Caco-2 (cell line): ENCODE results near the gene LIMK2. TPM values are rescaled to one million over a fixed set of nuclear protein-coding genes. Genes with fewer than 3 reads are reported as not detected.

Source experiments
- BruUV-seq: library from RNA; stranded (reverse); fragments of 400-500 nt; replicated peaks from 2 replicates; lab custom pipeline; 2021; lab: Mats Ljungman, UMichigan
- CTCF ChIA-PET: fragments of 300-600 bp; sonication (Branson Sonifier 250); formaldehyde crosslinking; loops from one replicate; lab custom pipeline; 2022; ENCODE audit warnings: antibody characterized with exemption; lab: Charles Lee
- POLR2A ChIA-PET: fragments of 300-600 bp; sonication (Branson Sonifier 250); formaldehyde crosslinking; loops from one replicate; lab custom pipeline; 2022; ENCODE audit warnings: antibody characterized with exemption; lab: Charles Lee
- DNase-seq, 2 experiments: peaks; one replicate each; pipeline versions ENCODE4 v3.0.0 to v3.0.0-alpha.2; 2020 to 2022
- H3K27me3 ChIP-seq: replicated peaks from 2 replicates; pipeline ENCODE4 v1.6.0; 2011; ENCODE audit warnings: low read length; ENCODE audit not compliant: control insufficient read depth, insufficient read depth
- H3K36me3 ChIP-seq: 2 replicates; pipeline ENCODE4 v1.5.1; 2011; ENCODE audit warnings: low read length; ENCODE audit not compliant: control insufficient read depth, insufficient read depth
- H3K4me1 ChIP-seq: fragments of 250-450 bp; sonication (Bioruptor Pico); 2 replicates; pipeline ENCODE4 v1.5.1; 2020; ENCODE audit warnings: mild to moderate bottlenecking
- H3K4me3 ChIP-seq: 2 replicates; pipeline ENCODE4 v1.5.1; 2011; ENCODE audit warnings: low read depth, mild to moderate bottlenecking, control low read depth, low read length
- H3K9me3 ChIP-seq: fragments of 250-450 bp; sonication (Bioruptor Pico); 2 replicates; pipeline ENCODE4 v1.5.1; 2020; ENCODE audit warnings: mild to moderate bottlenecking, moderate library complexity
- H3K27ac Mint-ChIP-seq: one replicate; pipeline ENCODE4 v1.8.0; 2022; ENCODE audit warnings: mixed read lengths; ENCODE audit not compliant: unreplicated experiment
- H3K27me3 Mint-ChIP-seq: one replicate; pipeline ENCODE4 v1.8.0; 2022; ENCODE audit warnings: mixed read lengths; ENCODE audit not compliant: insufficient read depth, unreplicated experiment
- H3K36me3 Mint-ChIP-seq: one replicate; pipeline ENCODE4 v1.8.0; 2022; ENCODE audit warnings: mild to moderate bottlenecking, mixed read lengths; ENCODE audit not compliant: insufficient read depth, unreplicated experiment
- H3K4me1 Mint-ChIP-seq: one replicate; pipeline ENCODE4 v1.8.0; 2022; ENCODE audit warnings: low read depth, mixed read lengths; ENCODE audit not compliant: unreplicated experiment
- H3K4me3 Mint-ChIP-seq: one replicate; pipeline ENCODE4 v1.8.0; 2022; ENCODE audit warnings: mild to moderate bottlenecking, moderate library complexity, mixed read lengths; ENCODE audit not compliant: unreplicated experiment
- H3K9me3 Mint-ChIP-seq: one replicate; pipeline ENCODE4 v1.8.0; 2022; ENCODE audit warnings: mixed read lengths; ENCODE audit not compliant: unreplicated experiment
- intact Hi-C: fragments of 100-400 bp; cut with micrococcal nuclease; formaldehyde crosslinking; loops from one replicate; pipeline ENCODE4 v1.10.0; 2022; ENCODE audit not compliant: unreplicated experiment
- total RNA-seq: library from RNA; stranded (reverse); gene quantifications from 2 replicates; pipeline ENCODE4 v1.2.3, GENCODE V29; 2022
- TF ChIP-seq, protein P1 (sequence below), 2 experiments: fragments of 200-600 bp in 1 of 2; IDR thresholded peaks; 1 replicate in 1 of 2; 2 replicates in 1 of 2; pipeline versions ENCODE4 v1.5.1 to v1.8.0; 2011 to 2022; ENCODE audit warnings: antibody characterized with exemption in 1 of 2, control low read depth in 1 of 2, inconsistent platforms in 1 of 2, low read depth in 1 of 2, low read length in 1 of 2, mild to moderate bottlenecking in 1 of 2, moderate library complexity in 1 of 2; ENCODE audit not compliant: insufficient read depth in 1 of 2, severe bottlenecking in 1 of 2, unreplicated experiment in 1 of 2

Gene LIMK2
- total RNA-seq, 1 experiment from 2014 or later: 36.3 TPM

DNA sequence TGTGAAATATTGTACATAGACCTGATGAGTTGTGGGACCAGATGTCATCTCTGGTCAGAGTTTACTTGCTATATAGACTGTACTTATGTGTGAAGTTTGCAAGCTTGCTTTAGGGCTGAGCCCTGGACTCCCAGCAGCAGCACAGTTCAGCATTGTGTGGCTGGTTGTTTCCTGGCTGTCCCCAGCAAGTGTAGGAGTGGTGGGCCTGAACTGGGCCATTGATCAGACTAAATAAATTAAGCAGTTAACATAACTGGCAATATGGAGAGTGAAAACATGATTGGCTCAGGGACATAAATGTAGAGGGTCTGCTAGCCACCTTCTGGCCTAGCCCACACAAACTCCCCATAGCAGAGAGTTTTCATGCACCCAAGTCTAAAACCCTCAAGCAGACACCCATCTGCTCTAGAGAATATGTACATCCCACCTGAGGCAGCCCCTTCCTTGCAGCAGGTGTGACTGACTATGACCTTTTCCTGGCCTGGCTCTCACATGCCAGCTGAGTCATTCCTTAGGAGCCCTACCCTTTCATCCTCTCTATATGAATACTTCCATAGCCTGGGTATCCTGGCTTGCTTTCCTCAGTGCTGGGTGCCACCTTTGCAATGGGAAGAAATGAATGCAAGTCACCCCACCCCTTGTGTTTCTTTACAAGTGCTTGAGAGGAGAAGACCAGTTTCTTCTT, 67.9 kb downstream of the LIMK2 start:
- Histone ChIP-seq H3K36me3 (no peaks in the 10 kb centered on the region; the same call in 1 of the 2 replicates), H3K9me3 (no peaks in the 10 kb centered on the region), H3K4me3 (no peak overlapping the region), H3K4me1 (peaks cover 8% of the 10 kb centered on the region; the same call in 1 of the 2 replicates), H3K27me3 (no peaks in the 10 kb centered on the region)
- H3K9me3 Mint-ChIP-seq: no peaks in the 10 kb centered on the region
- TF ChIP-seq, protein P1, sequence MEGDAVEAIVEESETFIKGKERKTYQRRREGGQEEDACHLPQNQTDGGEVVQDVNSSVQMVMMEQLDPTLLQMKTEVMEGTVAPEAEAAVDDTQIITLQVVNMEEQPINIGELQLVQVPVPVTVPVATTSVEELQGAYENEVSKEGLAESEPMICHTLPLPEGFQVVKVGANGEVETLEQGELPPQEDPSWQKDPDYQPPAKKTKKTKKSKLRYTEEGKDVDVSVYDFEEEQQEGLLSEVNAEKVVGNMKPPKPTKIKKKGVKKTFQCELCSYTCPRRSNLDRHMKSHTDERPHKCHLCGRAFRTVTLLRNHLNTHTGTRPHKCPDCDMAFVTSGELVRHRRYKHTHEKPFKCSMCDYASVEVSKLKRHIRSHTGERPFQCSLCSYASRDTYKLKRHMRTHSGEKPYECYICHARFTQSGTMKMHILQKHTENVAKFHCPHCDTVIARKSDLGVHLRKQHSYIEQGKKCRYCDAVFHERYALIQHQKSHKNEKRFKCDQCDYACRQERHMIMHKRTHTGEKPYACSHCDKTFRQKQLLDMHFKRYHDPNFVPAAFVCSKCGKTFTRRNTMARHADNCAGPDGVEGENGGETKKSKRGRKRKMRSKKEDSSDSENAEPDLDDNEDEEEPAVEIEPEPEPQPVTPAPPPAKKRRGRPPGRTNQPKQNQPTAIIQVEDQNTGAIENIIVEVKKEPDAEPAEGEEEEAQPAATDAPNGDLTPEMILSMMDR (IDR thresholded peaks at IDR 0.05; ENCODE audit: insufficient read depth in 1 of 2, low read depth in 1 of 2, low read length in 1 of 2, severe bottlenecking in 1 of 2, unreplicated experiment in 1 of 2): no peak
- no peaks in the 10 kb centered on the region for H3K4me1 Mint-ChIP-seq
- H3K27me3 Mint-ChIP-seq: no peaks in the 10 kb centered on the region
- peaks cover 25% of the 10 kb centered on the region for H3K36me3 Mint-ChIP-seq
- intact Hi-C loops: no loop called here
- ChIA-PET POLR2A (interaction anchor here (0.6 kb wide), 1 partner anchor 99 kb away, joined by 4 read pairs; no protein-coding TSS in a partner anchor), CTCF (no interaction called here)
- DNase-seq: no peak
- H3K4me3 Mint-ChIP-seq: no peak overlapping the region
- no peak overlapping the region for H3K27ac Mint-ChIP-seq
- BruUV-seq: no TSS peak

- Mint-ChIP-seq H3K27ac (no peak overlapping the region), H3K36me3 (peaks cover 15% of the 10 kb centered on the region), H3K4me1 (no peaks in the 10 kb centered on the region), H3K9me3 (no peaks in the 10 kb centered on the region), H3K27me3 (no peaks in the 10 kb centered on the region), H3K4me3 (no peak overlapping the region)
- Histone ChIP-seq H3K9me3 (no peaks in the 10 kb centered on the region), H3K27me3 (no peaks in the 10 kb centered on the region), H3K4me1 (no peaks in the 10 kb centered on the region), H3K36me3 (no peaks in the 10 kb centered on the region; the same call in 1 of the 2 replicates), H3K4me3 (no peak overlapping the region)
- POLR2A ChIA-PET: no interaction called here
- intact Hi-C loops: no loop called here
- TF ChIP-seq, protein P1 (IDR thresholded peaks at IDR 0.05; ENCODE audit: insufficient read depth in 1 of 2, low read depth in 1 of 2, low read length in 1 of 2, severe bottlenecking in 1 of 2, unreplicated experiment in 1 of 2): no peak
- CTCF ChIA-PET: interaction anchor here (0.7 to 2.4 kb wide), 2 partner anchors 9 to 384 kb away, joined by 3 to 6 read pairs; no protein-coding TSS in a partner anchor
- no peak for DNase-seq
- no TSS peak for BruUV-seq
Observed at GRCh38 chr22:31281733-31282132, 69.6 kb downstream of the LIMK2 start.

GRCh38 chr22:31282748-31283468, 70.8 kb downstream of the LIMK2 start:
- no peaks in the 10 kb centered on the region for H3K9me3 ChIP-seq
- CTCF ChIA-PET: interaction anchor here (2.4 kb wide), 1 partner anchor 10 kb away, joined by 6 read pairs; no protein-coding TSS in a partner anchor
- H3K27me3 ChIP-seq: no peaks in the 10 kb centered on the region
- BruUV-seq: no TSS peak
- H3K4me3 ChIP-seq: no peak overlapping the region
- Mint-ChIP-seq H3K36me3 (peaks cover 12% of the 10 kb centered on the region), H3K27ac (no peak overlapping the region), H3K9me3 (no peaks in the 10 kb centered on the region), H3K27me3 (no peaks in the 10 kb centered on the region), H3K4me1 (no peaks in the 10 kb centered on the region), H3K4me3 (no peak overlapping the region)
- intact Hi-C loops: no loop called here
- no peaks in the 10 kb centered on the region; the same call in 1 of the 2 replicates for H3K36me3 ChIP-seq
- TF ChIP-seq, protein P1 (IDR thresholded peaks at IDR 0.05; ENCODE audit: insufficient read depth in 1 of 2, low read depth in 1 of 2, low read length in 1 of 2, severe bottlenecking in 1 of 2, unreplicated experiment in 1 of 2): no peak
- POLR2A ChIA-PET: interaction anchor here (0.6 kb wide), 1 partner anchor 32 kb away, joined by 3 read pairs; no protein-coding TSS in a partner anchor
- no peak for DNase-seq
- no peaks in the 10 kb centered on the region for H3K4me1 ChIP-seq
